ENCODE measurements around the gene RALGDS.

DNA sequence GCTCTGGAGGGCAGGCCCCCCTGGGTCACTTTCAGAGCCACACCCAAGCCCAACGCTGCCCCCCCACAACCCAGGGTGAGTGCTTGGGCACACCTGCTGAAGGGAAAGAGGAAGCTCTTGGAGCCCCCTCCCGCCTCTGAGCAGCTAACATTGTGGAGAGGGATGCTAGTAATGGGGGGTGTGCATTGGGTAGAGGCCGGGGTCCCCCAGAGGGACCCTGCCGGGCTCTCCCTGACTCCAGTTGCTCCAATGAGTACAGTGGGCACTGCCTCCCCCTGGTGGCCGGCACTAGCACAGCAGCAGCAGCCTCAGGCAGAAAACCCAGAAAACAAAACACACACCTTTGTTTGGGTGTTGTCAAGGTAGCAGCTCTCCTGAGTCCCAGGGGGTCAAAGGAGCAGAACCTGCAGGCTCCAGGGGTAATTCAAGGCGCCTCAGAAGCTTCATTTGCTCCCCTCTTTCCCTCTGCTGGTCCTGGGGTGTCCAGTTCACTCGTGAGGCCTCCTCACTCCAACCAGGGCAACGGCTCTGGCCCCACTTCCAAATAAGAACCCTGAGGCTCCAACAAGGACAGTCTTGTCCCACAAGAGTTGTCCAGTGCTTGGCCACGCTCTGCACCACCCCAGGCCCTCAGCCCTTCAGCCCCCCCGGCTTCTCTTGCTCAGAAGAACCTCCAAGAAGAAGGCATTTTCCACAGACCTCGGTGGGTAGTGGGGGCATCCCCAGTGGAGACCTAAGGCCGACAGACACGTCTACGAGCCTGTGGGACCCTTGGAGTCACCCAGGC is 26.6 kb upstream of the RALGDS start:
- TF ChIP-seq, protein P1, sequence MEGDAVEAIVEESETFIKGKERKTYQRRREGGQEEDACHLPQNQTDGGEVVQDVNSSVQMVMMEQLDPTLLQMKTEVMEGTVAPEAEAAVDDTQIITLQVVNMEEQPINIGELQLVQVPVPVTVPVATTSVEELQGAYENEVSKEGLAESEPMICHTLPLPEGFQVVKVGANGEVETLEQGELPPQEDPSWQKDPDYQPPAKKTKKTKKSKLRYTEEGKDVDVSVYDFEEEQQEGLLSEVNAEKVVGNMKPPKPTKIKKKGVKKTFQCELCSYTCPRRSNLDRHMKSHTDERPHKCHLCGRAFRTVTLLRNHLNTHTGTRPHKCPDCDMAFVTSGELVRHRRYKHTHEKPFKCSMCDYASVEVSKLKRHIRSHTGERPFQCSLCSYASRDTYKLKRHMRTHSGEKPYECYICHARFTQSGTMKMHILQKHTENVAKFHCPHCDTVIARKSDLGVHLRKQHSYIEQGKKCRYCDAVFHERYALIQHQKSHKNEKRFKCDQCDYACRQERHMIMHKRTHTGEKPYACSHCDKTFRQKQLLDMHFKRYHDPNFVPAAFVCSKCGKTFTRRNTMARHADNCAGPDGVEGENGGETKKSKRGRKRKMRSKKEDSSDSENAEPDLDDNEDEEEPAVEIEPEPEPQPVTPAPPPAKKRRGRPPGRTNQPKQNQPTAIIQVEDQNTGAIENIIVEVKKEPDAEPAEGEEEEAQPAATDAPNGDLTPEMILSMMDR (IDR thresholded peaks at IDR 0.05), result peak; percentile 95 to 98 (median 96)
- no peak for TF ChIP-seq POLR2A (IDR thresholded peaks at IDR 0.05)
